T47D (cell line): Measurements from ENCODE around the gene EPHA3.

Experiments
- DNase-seq, 2 experiments: peaks; one replicate each; pipeline versions ENCODE4 v3.0.0 to v3.0.0-alpha.2; 2011 to 2012; ENCODE audit warnings: low read depth in 1 of 2, low spot score in 1 of 2
- JUND ChIP-seq: IDR thresholded peaks from 2 replicates; pipeline ENCODE4 v1.6.1; 2012; ENCODE audit warnings: low read depth
- in situ Hi-C: cut with HindIII; loops from 2 replicates; pipeline ENCODE4 v1.10.0; 2016; ENCODE audit warnings: low sequenced_read_pairs, low pct_unique_long_range_greater_than_20kb

Gene EPHA3

GRCh38 chr3:89217148-89217685 is 109.8 kb downstream of the EPHA3 start:
- no peak for DNase-seq
- no peak for TF ChIP-seq JUND
- in situ Hi-C loops: no loop called here

GRCh38 chr3:89221924-89222323 is 114.5 kb downstream of the EPHA3 start:
- TF ChIP-seq JUND: no peak
- DNase-seq: no peak
- in situ Hi-C loops: no loop called here

- no peak for DNase-seq
- in situ Hi-C loops: no loop called here
- TF ChIP-seq JUND: no peak
Measured at GRCh38 chr3:89223188-89223587, 115.8 kb downstream of the EPHA3 start.

- no peak for TF ChIP-seq JUND
- DNase-seq: no peak
- in situ Hi-C loops: no loop called here
Measured at GRCh38 chr3:89227218-89227617, 119.8 kb downstream of the EPHA3 start.

GRCh38 chr3:89227634-89228033 is 120.2 kb downstream of the EPHA3 start:
- no peak for DNase-seq
- in situ Hi-C loops: no loop called here
- TF ChIP-seq JUND: no peak

GRCh38 chr3:89232155-89232554 is 124.7 kb downstream of the EPHA3 start:
- DNase-seq: no peak
- no peak for TF ChIP-seq JUND
- in situ Hi-C loops: no loop called here

GRCh38 chr3:89234620-89235019 is 127.2 kb downstream of the EPHA3 start:
- no peak for DNase-seq
- no peak for TF ChIP-seq JUND
- in situ Hi-C loops: no loop called here

GRCh38 chr3:89238846-89239245 is 131.4 kb downstream of the EPHA3 start:
- in situ Hi-C loops: no loop called here
- TF ChIP-seq JUND: no peak
- DNase-seq: no peak

GRCh38 chr3:89239774-89240173 is 132.4 kb downstream of the EPHA3 start:
- no peak for TF ChIP-seq JUND
- in situ Hi-C loops: no loop called here
- no peak for DNase-seq

- in situ Hi-C loops: no loop called here
- TF ChIP-seq JUND: no peak
- DNase-seq: no peak
Measured at GRCh38 chr3:89245612-89246011, 138.2 kb downstream of the EPHA3 start.

- no peak for TF ChIP-seq JUND
- in situ Hi-C loops: no loop called here
- no peak for DNase-seq
Measured at GRCh38 chr3:89246326-89246725, 138.9 kb downstream of the EPHA3 start.

- no peak for DNase-seq
- in situ Hi-C loops: no loop called here
- no peak for TF ChIP-seq JUND
Measured at GRCh38 chr3:89250742-89251141, 143.3 kb downstream of the EPHA3 start.

GRCh38 chr3:89252016-89252415 is 144.6 kb downstream of the EPHA3 start:
- no peak for DNase-seq
- TF ChIP-seq JUND: no peak
- in situ Hi-C loops: no loop called here

- DNase-seq: peak in 1 of 2 experiments; percentile 17
- in situ Hi-C loops: no loop called here
- no peak for TF ChIP-seq JUND
Measured at GRCh38 chr3:89252860-89253259, 145.4 kb downstream of the EPHA3 start.
